Measurements from ENCODE around the gene GSE1. TPM values are rescaled to one million over a fixed set of nuclear protein-coding genes. Genes with fewer than 3 reads are reported as not detected.

The GSE1 gene
- total RNA-seq, 4 donors from 2014 or later = 45.1 to 89.3 (median 71.3) TPM

- Histone ChIP-seq H3K9me3 (no peaks in the 10 kb centered on the region), H3K27me3 (no peaks in the 10 kb centered on the region), H3K4me3 (no peak overlapping the region), H3K4me1 (no peaks in the 10 kb centered on the region), H3K27ac (no peak overlapping the region), H3K36me3 (no peaks in the 10 kb centered on the region)
- TF ChIP-seq POLR2A (IDR thresholded peaks at IDR 0.05) (no peak), CTCF (IDR thresholded peaks at IDR 0.05 in 4 of 5, conservative IDR thresholded peaks at IDR 0.05 in 1 of 5) (no peak)
- intact Hi-C loops (cut with DNase I; ENCODE audit: low total_unique reads) = no loop called here
- in situ Hi-C loops (cut with MboI; ENCODE audit: low sequenced_read_pairs in 4 of 4) = loop anchor here in 1 of 4 donors (25.0 kb wide), 2 partner anchors 292 to 442 kb away; no protein-coding TSS in a partner anchor
- DNase-seq (no peak), ATAC-seq (no peak)
Observed at GRCh38 chr16:85704011-85704410, 90.9 kb downstream of the GSE1 start.

- H3K27ac ChIP-seq = no peak overlapping the region
- DNase-seq (no peak), ATAC-seq (no peak)
- no peak overlapping the region for H3K4me3 ChIP-seq
- no peaks in the 10 kb centered on the region for H3K27me3 ChIP-seq
- intact Hi-C loops (cut with DNase I; ENCODE audit: low total_unique reads) = no loop called here
- no peaks in the 10 kb centered on the region for H3K4me1 ChIP-seq
- H3K9me3 ChIP-seq = no peaks in the 10 kb centered on the region
- in situ Hi-C loops (cut with MboI; ENCODE audit: low sequenced_read_pairs in 4 of 4) = loop anchor here in 1 of 4 donors (25.0 kb wide), 2 partner anchors 293 to 443 kb away; no protein-coding TSS in a partner anchor
- no peaks in the 10 kb centered on the region for H3K36me3 ChIP-seq
- TF ChIP-seq CTCF (IDR thresholded peaks at IDR 0.05 in 4 of 5, conservative IDR thresholded peaks at IDR 0.05 in 1 of 5) (no peak), POLR2A (IDR thresholded peaks at IDR 0.05) (no peak)
Observed at GRCh38 chr16:85704900-85705846, 92.1 kb downstream of the GSE1 start.

- in situ Hi-C loops (cut with MboI; ENCODE audit: low sequenced_read_pairs in 4 of 4) (loop anchor here in 1 of 4 donors (25.0 kb wide), 2 partner anchors 294 to 444 kb away; no protein-coding TSS in a partner anchor), intact Hi-C loops (cut with DNase I; ENCODE audit: low total_unique reads) (no loop called here)
- H3K9me3 ChIP-seq = no peaks in the 10 kb centered on the region
- H3K27me3 ChIP-seq = no peaks in the 10 kb centered on the region
- H3K4me3 ChIP-seq = no peak overlapping the region
- no peak for TF ChIP-seq CTCF (IDR thresholded peaks at IDR 0.05 in 4 of 5, conservative IDR thresholded peaks at IDR 0.05 in 1 of 5)
- no peak for TF ChIP-seq POLR2A (IDR thresholded peaks at IDR 0.05)
- no peaks in the 10 kb centered on the region for H3K36me3 ChIP-seq
- ATAC-seq (no peak), DNase-seq (no peak)
- H3K4me1 ChIP-seq = no peaks in the 10 kb centered on the region
- H3K27ac ChIP-seq = no peak overlapping the region
Observed at GRCh38 chr16:85706449-85707034, 93.4 kb downstream of the GSE1 start.

DNA sequence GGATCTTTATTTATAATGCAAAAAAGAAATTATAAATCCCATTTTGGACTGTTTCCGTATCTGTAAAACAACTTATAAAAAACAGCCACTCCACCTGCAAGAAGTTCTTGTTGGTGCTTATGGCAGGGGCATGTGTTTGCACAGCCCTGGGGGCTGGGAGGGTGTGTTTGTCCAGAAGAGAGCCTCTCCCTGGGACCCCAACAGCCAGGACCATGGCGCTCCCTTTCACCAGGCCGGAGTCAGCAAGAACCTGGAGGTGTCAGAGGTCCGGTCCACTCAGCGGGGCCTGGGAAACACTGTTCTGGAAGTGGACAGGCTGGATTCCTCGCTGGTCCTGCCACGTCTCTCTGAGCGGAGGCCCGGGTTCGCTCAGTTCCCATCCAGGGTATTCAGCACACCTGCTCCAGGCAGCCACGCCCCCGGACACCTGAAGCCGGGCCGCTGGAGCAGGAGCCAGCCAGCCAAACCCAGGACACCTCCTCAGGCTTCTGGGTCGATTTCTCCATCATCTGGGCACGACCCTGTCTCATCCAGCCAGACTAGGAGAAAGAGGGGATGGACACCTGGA lies 94.5 kb downstream of the GSE1 start:
- ATAC-seq = no peak
- Histone ChIP-seq H3K27ac (no peak overlapping the region), H3K4me1 (no peaks in the 10 kb centered on the region), H3K9me3 (no peaks in the 10 kb centered on the region), H3K36me3 (no peaks in the 10 kb centered on the region), H3K27me3 (no peaks in the 10 kb centered on the region), H3K4me3 (no peak overlapping the region)
- in situ Hi-C loops (cut with MboI; ENCODE audit: low sequenced_read_pairs in 4 of 4) (loop anchor here in 1 of 4 donors (25.0 kb wide), 2 partner anchors 295 to 445 kb away; no protein-coding TSS in a partner anchor), intact Hi-C loops (cut with DNase I; ENCODE audit: low total_unique reads) (no loop called here)
- TF ChIP-seq POLR2A (IDR thresholded peaks at IDR 0.05) (no peak), CTCF (IDR thresholded peaks at IDR 0.05 in 4 of 5, conservative IDR thresholded peaks at IDR 0.05 in 1 of 5) (no peak)
- no peak for DNase-seq

Data from gastrocnemius medialis (tissue), 4 donors.